ENCODE measurements around the gene ANGPTL4.
"Not testable (repeated sequence)": the region's sequence is repeated elsewhere in the genome, so short reads cannot be mapped to it uniquely, and the experiment has no call there.

The ANGPTL4 gene

DNA sequence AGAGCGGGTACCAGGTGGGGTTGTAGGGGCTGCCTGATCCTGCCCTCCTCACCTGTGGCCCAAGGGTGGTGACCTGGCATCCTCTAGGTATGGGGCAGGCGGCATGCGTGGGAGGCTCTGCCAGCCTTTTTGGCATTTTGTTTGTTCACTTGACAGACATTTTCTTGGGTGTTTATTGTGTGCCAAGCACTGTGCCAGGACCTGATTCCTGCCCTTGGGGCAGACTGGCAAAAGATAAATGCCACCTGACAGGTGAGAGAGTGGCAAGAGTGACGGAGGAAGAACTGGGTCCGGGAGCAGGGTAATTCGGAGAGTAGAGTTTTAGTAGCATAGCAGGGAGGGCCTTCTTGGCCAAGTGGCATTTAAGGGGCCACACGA lies 32.2 kb downstream of the ANGPTL4 start:
- H3K9me3 Mint-ChIP-seq, result no peaks in the 10 kb centered on the region
- no peak overlapping the region for H3K4me3 Mint-ChIP-seq
- H3K36me3 Mint-ChIP-seq, result peaks cover 7% of the 10 kb centered on the region
- peaks cover 30% of the 10 kb centered on the region for H3K4me1 Mint-ChIP-seq
- H3K27ac Mint-ChIP-seq, result peak overlapping the region; percentile 29
- CTCF ChIA-PET, result interaction anchor here (0.6 to 3.4 kb wide), 3 partner anchors 20 to 175 kb away, joined by 3 to 23 read pairs (median 3); no protein-coding TSS in a partner anchor
- H3K27me3 Mint-ChIP-seq, result no peaks in the 10 kb centered on the region
- no peak for DNase-seq

DNA sequence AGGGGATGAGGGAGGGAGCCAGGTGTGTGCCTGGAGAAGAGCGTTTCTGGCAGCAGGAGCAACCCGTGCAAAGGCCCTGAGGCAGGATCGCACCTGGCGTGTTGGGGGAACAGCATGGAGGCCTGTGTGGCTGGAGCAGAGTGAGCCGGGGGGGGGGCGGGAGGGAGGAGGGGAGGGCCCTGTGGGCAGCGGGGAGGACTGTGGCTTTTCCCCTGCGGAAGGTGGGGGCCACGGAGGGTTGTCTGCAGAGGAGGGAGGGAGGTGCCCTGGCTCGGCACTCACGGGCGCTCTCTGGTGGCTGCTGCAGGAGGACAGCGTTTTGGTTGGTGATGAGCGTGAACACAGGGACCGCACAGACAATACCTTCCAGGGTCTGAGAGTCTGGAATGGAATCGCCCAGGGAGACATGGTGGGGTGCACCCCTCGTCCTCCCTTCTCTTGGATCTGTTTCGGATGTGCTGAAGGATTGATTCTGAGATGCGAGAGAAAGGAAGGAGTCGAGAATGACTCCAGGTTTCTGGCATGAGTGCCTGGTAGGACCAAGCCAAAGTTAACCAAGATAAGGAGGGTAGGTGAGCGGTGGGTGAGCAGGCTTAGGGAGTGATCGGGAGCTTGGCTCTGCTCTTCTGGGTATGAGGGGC lies 32.7 kb downstream of the ANGPTL4 start:
- peak; percentile 84 for DNase-seq
- Mint-ChIP-seq H3K27ac (peak overlapping the region; percentile 29), H3K36me3 (peaks cover 8% of the 10 kb centered on the region), H3K9me3 (no peaks in the 10 kb centered on the region), H3K27me3 (no peaks in the 10 kb centered on the region), H3K4me3 (no peak overlapping the region), H3K4me1 (peaks cover 26% of the 10 kb centered on the region)
- CTCF ChIA-PET, result interaction anchor here (0.6 to 3.0 kb wide), 3 partner anchors 19 to 175 kb away, joined by 3 to 21 read pairs (median 3); no protein-coding TSS in a partner anchor

DNA sequence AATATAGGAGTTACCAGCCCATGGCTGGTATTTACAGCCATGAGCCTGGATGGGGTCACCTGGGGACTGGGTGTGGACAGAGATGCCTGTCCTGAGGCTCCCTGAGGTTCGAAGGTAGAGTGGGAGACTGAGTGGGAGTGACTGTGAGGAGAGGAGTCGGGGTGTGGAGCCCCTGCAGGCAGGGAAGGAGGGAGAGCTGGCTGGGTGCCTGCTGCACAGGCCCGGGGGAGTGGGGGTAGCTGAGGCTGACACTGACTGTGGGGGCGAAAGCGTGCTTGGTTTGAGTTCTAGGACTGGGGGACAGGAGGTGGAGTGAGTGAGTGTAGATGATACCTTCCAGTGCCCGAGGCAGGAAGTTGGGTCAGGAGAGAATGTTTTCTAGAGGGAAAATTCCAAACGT lies 33.3 kb downstream of the ANGPTL4 start:
- Mint-ChIP-seq H3K36me3 (peaks cover 13% of the 10 kb centered on the region), H3K27me3 (no peaks in the 10 kb centered on the region), H3K4me1 (peaks cover 21% of the 10 kb centered on the region), H3K27ac (peak overlapping the region; percentile 76), H3K4me3 (no peak overlapping the region), H3K9me3 (no peaks in the 10 kb centered on the region)
- CTCF ChIA-PET, result interaction anchor here (0.6 to 3.0 kb wide), 2 partner anchors 44 to 95 kb away, joined by 4 to 21 read pairs; no protein-coding TSS in a partner anchor
- no peak for DNase-seq

DNA sequence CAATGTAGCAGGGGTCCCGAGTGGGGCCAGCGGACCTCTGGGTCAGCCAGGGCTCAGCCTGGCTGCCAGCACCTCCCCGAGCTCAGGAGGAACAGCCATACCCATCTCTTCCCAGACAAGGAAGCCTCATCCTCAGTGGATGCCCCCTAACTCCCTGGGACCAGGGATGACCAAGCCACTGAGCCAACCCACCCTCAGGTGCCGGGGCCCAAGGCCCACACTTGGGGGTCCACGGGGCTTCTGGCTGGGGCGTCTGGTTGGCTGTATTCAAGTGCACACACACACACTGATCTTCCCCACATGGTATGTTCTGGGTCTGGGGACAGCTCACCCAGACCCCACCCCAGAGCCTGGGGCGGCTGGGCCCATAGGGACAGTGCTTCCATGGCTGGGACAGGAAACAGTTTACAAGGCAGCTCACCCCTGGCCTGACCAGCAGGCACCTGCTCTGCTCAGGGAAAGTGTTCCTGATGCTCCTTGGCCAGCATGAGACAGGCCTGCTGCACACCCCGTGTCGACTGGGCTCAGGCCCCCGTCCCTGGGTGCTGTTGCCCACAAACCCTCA lies 33.9 kb downstream of the ANGPTL4 start:
- H3K9me3 Mint-ChIP-seq, result no peaks in the 10 kb centered on the region
- peaks cover 15% of the 10 kb centered on the region for H3K36me3 Mint-ChIP-seq
- peaks cover 18% of the 10 kb centered on the region for H3K4me1 Mint-ChIP-seq
- no peaks in the 10 kb centered on the region for H3K27me3 Mint-ChIP-seq
- no peak for DNase-seq
- H3K4me3 Mint-ChIP-seq, result no peak overlapping the region
- H3K27ac Mint-ChIP-seq, result no peak overlapping the region
- CTCF ChIA-PET, result interaction anchor here (0.6 to 3.0 kb wide), 2 partner anchors 44 to 95 kb away, joined by 4 to 21 read pairs; no protein-coding TSS in a partner anchor

DNA sequence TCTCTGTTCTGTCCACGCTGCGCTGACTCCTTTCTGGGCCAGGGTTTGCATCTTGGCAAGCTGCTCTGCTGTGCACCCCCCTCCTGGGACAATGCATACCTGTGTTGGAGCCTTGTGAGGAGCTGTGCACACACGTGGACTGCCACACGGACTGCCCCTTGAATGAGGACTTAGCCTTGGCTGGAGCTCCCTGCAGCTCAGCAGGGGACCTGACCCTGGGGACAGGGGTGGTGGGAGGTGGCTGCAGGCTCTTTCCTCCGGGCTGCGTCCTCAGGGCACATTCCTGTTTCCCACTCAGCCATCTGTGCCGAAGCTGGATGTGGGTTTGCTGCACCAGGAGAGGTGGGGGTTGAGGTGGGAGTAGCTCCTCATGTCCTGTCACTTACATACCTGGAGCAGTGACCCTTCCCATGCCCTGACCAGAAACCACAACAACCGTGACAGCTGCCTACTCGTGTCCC lies 34.4 kb downstream of the ANGPTL4 start:
- H3K4me1 Mint-ChIP-seq, result peaks cover 15% of the 10 kb centered on the region
- H3K27ac Mint-ChIP-seq, result no peak overlapping the region
- H3K4me3 Mint-ChIP-seq, result no peak overlapping the region
- no peaks in the 10 kb centered on the region for H3K27me3 Mint-ChIP-seq
- CTCF ChIA-PET, result interaction anchor here (3.0 kb wide), 1 partner anchor 45 kb away, joined by 21 read pairs; no protein-coding TSS in a partner anchor
- H3K36me3 Mint-ChIP-seq, result peaks cover 15% of the 10 kb centered on the region
- no peaks in the 10 kb centered on the region for H3K9me3 Mint-ChIP-seq
- DNase-seq, result no peak

DNA sequence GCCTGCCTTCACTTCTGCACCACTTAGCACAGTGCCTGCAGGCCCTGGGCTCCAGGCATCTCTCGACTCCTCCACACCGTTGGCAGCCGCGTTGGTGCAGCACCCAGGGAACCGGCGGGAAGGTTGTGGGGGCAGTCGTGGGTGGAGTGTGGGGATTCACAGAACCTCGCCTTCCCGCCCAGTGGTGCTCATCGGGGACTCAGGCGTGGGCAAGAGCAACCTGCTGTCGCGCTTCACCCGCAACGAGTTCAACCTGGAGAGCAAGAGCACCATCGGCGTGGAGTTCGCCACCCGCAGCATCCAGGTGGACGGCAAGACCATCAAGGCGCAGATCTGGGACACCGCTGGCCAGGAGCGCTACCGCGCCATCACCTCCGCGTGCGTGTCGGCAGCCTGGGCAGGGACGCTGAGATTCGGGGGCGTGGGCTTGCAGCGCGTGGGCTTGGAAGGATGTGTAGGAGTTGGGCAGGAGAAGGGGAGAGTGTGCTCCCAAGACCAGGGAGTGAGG lies 35.8 kb downstream of the ANGPTL4 start:
- Mint-ChIP-seq H3K27me3 (no peaks in the 10 kb centered on the region), H3K4me3 (no peak overlapping the region), H3K27ac (no peak overlapping the region), H3K9me3 (no peaks in the 10 kb centered on the region), H3K4me1 (peaks cover 15% of the 10 kb centered on the region), H3K36me3 (peaks cover 19% of the 10 kb centered on the region)
- CTCF ChIA-PET, result interaction anchor here (0.8 to 3.0 kb wide), 2 partner anchors 46 to 51 kb away, joined by 3 to 21 read pairs; no protein-coding TSS in a partner anchor
- no peak for DNase-seq

DNA sequence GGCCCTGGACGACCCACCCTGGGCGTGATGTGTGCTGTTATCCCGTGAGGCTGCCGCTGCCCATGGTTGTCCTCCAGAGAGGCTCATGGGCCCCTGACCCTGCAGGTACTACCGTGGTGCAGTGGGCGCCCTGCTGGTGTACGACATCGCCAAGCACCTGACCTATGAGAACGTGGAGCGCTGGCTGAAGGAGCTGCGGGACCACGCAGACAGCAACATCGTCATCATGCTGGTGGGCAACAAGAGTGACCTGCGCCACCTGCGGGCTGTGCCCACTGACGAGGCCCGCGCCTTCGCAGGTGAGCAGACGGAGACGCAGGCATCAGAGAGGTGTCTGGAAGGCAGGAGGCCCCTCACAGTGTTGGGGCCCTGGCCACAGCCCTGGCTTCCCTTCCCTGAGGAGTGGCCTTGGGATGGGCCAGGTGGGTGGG lies 38.0 kb downstream of the ANGPTL4 start:
- Mint-ChIP-seq H3K4me1 (peaks cover 5% of the 10 kb centered on the region), H3K27ac (no peak overlapping the region), H3K9me3 (no peaks in the 10 kb centered on the region), H3K4me3 (no peak overlapping the region), H3K27me3 (no peaks in the 10 kb centered on the region), H3K36me3 (peaks cover 15% of the 10 kb centered on the region)
- DNase-seq, result no peak
- CTCF ChIA-PET, result no interaction called here

DNA sequence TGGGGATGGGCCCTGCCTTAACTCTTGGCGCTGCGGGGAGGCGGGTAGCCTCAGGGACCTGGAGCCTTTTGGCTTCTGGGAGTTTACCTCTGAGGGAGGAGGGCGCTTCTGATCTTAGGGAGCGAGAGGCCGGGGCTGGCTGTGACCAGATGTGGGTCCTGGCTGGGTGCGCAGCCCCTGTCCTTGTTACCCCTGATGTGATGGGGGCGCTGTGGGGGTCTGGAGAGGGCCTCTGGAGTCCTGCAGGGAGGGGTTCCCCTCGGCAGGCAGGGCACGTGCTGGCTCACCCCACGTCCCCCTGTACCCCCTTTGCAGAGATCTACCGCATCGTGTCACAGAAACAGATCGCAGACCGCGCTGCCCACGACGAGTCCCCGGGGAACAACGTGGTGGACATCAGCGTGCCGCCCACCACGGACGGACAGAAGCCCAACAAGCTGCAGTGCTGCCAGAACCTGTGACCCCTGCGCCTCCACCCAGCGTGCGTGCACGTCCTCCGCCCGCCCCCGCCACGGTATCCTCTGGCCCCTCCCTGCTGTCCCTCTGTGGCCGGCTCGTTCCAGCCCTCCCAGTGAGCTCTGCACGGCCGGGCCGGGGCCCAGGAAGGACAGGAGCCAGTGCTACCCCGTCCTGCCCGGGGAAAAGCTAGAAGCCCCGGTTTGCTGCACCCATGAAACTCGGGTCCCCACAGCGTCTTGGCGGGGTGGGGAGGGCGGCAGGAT lies 39.3 kb downstream of the ANGPTL4 start:
- CTCF ChIA-PET, result no interaction called here
- H3K9me3 Mint-ChIP-seq, result no peaks in the 10 kb centered on the region
- DNase-seq, result no peak
- no peaks in the 10 kb centered on the region for H3K27me3 Mint-ChIP-seq
- peaks cover 15% of the 10 kb centered on the region for H3K36me3 Mint-ChIP-seq
- no peaks in the 10 kb centered on the region for H3K4me1 Mint-ChIP-seq
- H3K27ac Mint-ChIP-seq, result no peak overlapping the region
- no peak overlapping the region for H3K4me3 Mint-ChIP-seq

DNA sequence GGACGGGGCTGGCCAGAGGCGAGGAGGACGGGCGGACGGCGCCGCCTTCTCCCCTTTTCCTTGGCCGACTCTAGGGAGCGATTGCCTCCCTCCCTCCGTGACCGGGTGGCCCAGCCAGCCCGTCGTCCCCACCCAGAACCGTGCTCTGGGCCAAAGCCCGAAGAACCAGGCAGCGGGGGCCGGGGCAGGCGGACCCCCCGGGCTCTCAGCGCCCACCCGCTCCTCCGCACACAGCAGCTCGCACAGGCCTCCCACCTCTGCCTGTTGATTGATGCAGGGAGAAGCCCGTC lies 39.8 kb downstream of the ANGPTL4 start:
- no peaks in the 10 kb centered on the region for H3K4me1 Mint-ChIP-seq
- no peaks in the 10 kb centered on the region for H3K27me3 Mint-ChIP-seq
- no peak overlapping the region for H3K4me3 Mint-ChIP-seq
- CTCF ChIA-PET, result no interaction called here
- no peak for DNase-seq
- H3K36me3 Mint-ChIP-seq, result peaks cover 15% of the 10 kb centered on the region
- no peaks in the 10 kb centered on the region for H3K9me3 Mint-ChIP-seq
- H3K27ac Mint-ChIP-seq, result no peak overlapping the region

DNA sequence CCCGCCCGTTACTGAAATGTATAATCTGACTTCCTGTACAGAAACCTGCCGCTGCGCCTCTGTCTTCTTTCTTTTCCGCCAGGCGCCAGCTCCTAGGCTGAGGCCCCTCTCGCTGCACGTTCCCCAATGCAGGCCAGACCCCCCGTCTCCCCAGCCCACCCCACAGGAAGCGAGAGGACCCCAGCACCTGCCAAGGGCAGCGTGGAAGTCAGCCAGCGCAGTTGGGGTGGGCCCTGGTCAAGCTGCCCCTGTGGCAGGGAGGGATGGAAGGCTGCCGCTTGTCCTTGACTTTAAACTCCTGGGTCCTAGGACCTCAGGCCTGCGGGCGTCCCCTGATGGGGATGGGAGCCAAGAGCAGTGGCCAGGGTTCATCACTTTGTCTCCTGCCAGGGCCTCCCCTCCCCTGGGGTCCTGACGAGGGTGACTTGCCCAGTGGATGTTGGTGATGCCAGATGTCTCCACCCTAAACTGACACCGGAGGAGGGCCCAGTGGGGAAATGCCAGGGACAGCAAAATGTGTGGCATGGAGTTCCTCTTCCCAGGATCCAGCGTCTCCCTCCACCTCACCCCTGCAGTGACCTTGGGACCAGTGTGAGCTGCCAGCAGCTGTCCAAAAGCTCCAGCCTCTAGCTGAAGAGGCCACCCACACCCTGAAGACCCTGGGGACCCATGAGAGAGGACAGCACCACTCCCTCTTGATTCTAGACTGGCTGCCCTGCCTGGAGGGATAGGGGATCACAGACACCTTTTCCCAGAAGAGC lies 40.6 kb downstream of the ANGPTL4 start:
- no peaks in the 10 kb centered on the region for H3K9me3 Mint-ChIP-seq
- CTCF ChIA-PET, result interaction anchor here (0.9 kb wide), 1 partner anchor 175 kb away, joined by 3 read pairs; no protein-coding TSS in a partner anchor
- H3K4me1 Mint-ChIP-seq, result no peaks in the 10 kb centered on the region
- H3K4me3 Mint-ChIP-seq, result no peak overlapping the region
- no peaks in the 10 kb centered on the region for H3K27me3 Mint-ChIP-seq
- peaks cover 15% of the 10 kb centered on the region for H3K36me3 Mint-ChIP-seq
- no peak overlapping the region for H3K27ac Mint-ChIP-seq
- DNase-seq, result no peak

DNA sequence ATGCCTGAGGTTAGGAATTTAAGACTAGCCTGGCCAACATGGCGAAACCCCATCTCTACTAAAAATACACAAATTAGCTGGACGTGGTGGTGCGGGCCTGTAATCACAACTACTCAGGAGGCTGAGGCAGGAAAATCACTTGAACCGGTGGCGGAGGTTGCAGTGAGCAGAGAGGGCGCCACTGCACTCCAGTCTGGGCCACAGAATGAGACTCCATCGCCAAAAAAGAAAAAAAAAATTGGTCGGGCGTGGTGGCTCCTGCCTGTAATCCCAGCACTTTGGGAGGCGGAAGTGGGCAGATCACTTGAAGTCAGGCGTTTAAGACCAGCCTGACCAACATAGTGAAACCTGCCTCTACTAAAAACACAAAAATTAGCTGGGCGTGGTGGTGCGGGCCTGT lies 46.8 kb downstream of the ANGPTL4 start:
- H3K4me1 Mint-ChIP-seq, H3K36me3 Mint-ChIP-seq, DNase-seq, H3K9me3 Mint-ChIP-seq, H3K4me3 Mint-ChIP-seq, H3K27me3 Mint-ChIP-seq, H3K27ac Mint-ChIP-seq: not testable (repeated sequence)
- CTCF ChIA-PET, result interaction anchor here (1.1 kb wide), 1 partner anchor 168 kb away, joined by 3 read pairs; no protein-coding TSS in a partner anchor

DNA sequence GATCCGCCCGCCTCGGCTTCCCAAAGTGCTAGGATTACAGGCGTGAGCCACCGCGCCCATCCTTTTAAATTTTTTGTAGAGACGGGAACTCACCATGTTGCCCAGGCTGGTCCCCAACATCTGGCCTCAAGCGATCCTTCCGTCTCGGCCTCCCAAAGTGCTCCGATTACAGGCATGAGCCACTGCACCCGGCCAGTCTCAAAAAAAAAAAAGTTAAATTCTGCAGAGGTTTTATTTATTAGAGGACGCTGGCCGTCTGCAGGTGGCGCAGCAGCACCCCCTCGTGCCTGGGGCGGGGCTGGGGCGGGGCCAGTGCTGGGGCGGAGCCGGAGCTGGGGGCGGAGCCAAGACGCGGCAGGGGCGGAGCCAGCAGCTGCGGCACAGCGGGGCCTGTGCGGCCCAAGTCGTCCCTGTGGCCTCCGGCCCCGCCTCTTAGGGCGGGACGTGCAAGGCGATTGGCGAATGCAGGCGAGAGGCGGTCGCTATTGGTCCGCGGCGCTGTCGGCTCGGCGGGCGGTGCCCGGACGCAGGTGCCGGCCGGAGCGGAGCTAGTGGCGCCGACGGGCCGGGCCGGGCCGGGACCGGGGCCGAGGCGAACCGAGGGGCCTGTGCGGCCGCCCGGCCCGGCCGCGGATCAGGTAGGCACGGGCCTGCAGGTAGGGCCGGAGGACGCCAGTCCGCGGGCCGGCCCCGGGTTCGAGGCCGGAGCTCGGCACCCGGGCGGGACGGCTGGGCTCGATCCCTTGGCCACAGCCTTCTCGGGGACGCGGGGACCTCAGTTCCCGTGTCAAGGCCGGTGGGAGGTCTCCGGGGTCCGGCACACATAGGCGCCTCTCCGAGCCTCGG lies 49.1 kb downstream of the ANGPTL4 start, which contains the start of gene MARCHF2:
MARCHF2 (plus strand) TSS at position 523 of the 846 bp plus-strand sequence. CDS start 8,536 bp downstream, outside the sequence.
- H3K27me3 Mint-ChIP-seq, result peaks cover 8% of the 10 kb centered on the region
- H3K36me3 Mint-ChIP-seq, result no peaks in the 10 kb centered on the region
- DNase-seq, result peak; percentile 96
- H3K4me3 Mint-ChIP-seq, result peak within 1 kb of the TSS; percentile 66
- CTCF ChIA-PET, result interaction anchor here (0.6 to 2.7 kb wide), 14 partner anchors 9 to 203 kb away, joined by 3 to 16 read pairs (median 4); partner anchors contain the start of genes MYO1F and ZNF414
- H3K27ac Mint-ChIP-seq, result peak within 1 kb of the TSS; percentile 17
- H3K4me1 Mint-ChIP-seq, result peaks cover 10% of the 10 kb centered on the region
- H3K9me3 Mint-ChIP-seq, result no peaks in the 10 kb centered on the region

DNA sequence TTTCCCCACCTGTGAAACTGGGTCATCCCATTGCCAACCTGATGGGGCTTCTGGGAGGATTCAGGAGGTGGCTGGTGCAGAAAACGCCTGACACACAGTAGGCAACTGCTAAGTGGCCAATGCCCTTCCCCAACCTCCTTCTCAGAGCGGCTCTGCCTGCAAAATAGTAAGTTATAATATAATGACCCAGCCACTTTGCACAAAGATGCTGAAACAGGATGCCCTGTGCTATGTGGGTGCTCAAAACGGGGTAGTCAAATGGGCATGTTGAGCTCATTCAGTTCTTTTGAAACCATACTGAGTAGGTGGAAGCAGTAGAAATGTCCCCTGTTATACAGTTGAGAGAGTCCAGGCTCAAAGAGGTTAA lies 49.7 kb downstream of the ANGPTL4 start:
- DNase-seq, result peak; percentile 33
- CTCF ChIA-PET, result interaction anchor here (0.6 to 2.7 kb wide), 11 partner anchors 9 to 202 kb away, joined by 3 to 16 read pairs (median 5); partner anchors contain the start of gene MYO1F
- Mint-ChIP-seq H3K36me3 (no peaks in the 10 kb centered on the region), H3K27ac (no peak overlapping the region), H3K4me1 (peaks cover 10% of the 10 kb centered on the region), H3K27me3 (peaks cover 8% of the 10 kb centered on the region), H3K9me3 (no peaks in the 10 kb centered on the region), H3K4me3 (peak overlapping the region; percentile 63)

Measured in activated naive CD4-positive, alpha-beta T cell treated with anti-CD3 and anti-CD28 coated beads, Interleukin-2, amount 10 ng/mL, durations not matched to agents 7 days and 5 days (primary cell).